Uterus (tissue), 4 donors: Measurements from ENCODE around the gene ARFGEF3. TPM values are rescaled to one million over a fixed set of nuclear protein-coding genes. Genes with fewer than 3 reads are reported as not detected.

Experiments used
- DNase-seq, 2 donors: peaks; one replicate each; pipeline ENCODE4 v3.0.0-alpha.2; 2019 to 2020
- H3K27ac ChIP-seq, 2 donors: fragments of 200-600 bp; sonication (generic); 1 replicate in 1 of 2; 2 replicates in 1 of 2; pipeline ENCODE4 v1.5.1; 2016 to 2018
- H3K27me3 ChIP-seq, 2 donors: fragments of 200-600 bp; sonication (generic); one replicate each; pipeline ENCODE4 v1.5.1; 2018 to 2019; ENCODE audit warnings: control low read depth in 1 of 2
- H3K36me3 ChIP-seq, 2 donors: fragments of 200-600 bp; sonication (generic); one replicate each; pipeline ENCODE4 v1.5.1; 2019; ENCODE audit warnings: control low read depth in 1 of 2
- H3K4me1 ChIP-seq, 2 donors: fragments of 200-600 bp; sonication (generic); one replicate each; pipeline ENCODE4 v1.5.1; 2018 to 2019; ENCODE audit warnings: control low read depth in 1 of 2
- H3K4me3 ChIP-seq, 2 donors: fragments of 200-600 bp; sonication (generic); 1 replicate in 1 of 2; 2 replicates in 1 of 2; pipeline ENCODE4 v1.5.1; 2018 to 2019; ENCODE audit warnings: mild to moderate bottlenecking in 1 of 2
- H3K9me3 ChIP-seq, 2 donors: fragments of 200-600 bp; sonication (generic); one replicate each; pipeline ENCODE4 v1.5.1; 2019; ENCODE audit warnings: control low read depth in 1 of 2
- CTCF ChIP-seq, 4 experiments: fragments of 200-600 bp in 2 of 4; fragments of 450-650 bp in 2 of 4; sonication (generic) in 2 of 4; IDR thresholded peaks; one replicate each; pipeline ENCODE4 v1.5.1; 2016 to 2019; ENCODE audit warnings: antibody characterized with exemption in 4 of 4, mild to moderate bottlenecking in 2 of 4, moderate library complexity in 1 of 4
- POLR2A ChIP-seq, 2 donors: fragments of 450-650 bp; IDR thresholded peaks; one replicate each; pipeline ENCODE4 v1.6.1; 2016; ENCODE audit warnings: antibody characterized with exemption in 2 of 2, mild to moderate bottlenecking in 1 of 2, moderate library complexity in 1 of 2
- intact Hi-C: fragments of 100-400 bp; cut with DNase I; formaldehyde crosslinking; loops from one replicate; pipeline ENCODE4 v1.15.1; 2023; ENCODE audit warnings: low total_unique reads
- total RNA-seq, 4 donors: library from RNA; depleted of rRNA in 3 of 4; stranded (reverse); fragments of >200 nt in 3 of 4; gene quantifications; one replicate each; pipeline versions ENCODE4 v1.1.0 to v1.2.4, GENCODE V29; 2014 to 2023
- donor health status: DM: yes; HTN: yes; CAD: no.

ARFGEF3 gene
- total RNA-seq, 4 donors from 2014 or later = 0.88 to 5.8 (median 2.4) TPM

- no peak for DNase-seq
- no peaks in the 10 kb centered on the region for H3K9me3 ChIP-seq
- no peak for TF ChIP-seq POLR2A (IDR thresholded peaks at IDR 0.05)
- TF ChIP-seq CTCF (IDR thresholded peaks at IDR 0.05) = no peak
- intact Hi-C loops = no loop called here
- no peaks in the 10 kb centered on the region for H3K4me1 ChIP-seq
- no peaks in the 10 kb centered on the region for H3K36me3 ChIP-seq
- no peak within 1 kb of the TSS for H3K4me3 ChIP-seq
- H3K27ac ChIP-seq = no peak within 1 kb of the TSS
- no peaks in the 10 kb centered on the region for H3K27me3 ChIP-seq
Measured at GRCh38 chr6:138377844-138378243, 216.1 kb downstream of the ARFGEF3 start, which contains the start of gene SMIM28. Gene SMIM28, plus strand, starts transcription at chr6:138377905. Its CDS starts 168 bp downstream, at chr6:138378073.

GRCh38 chr6:138378463-138378862 lies 216.7 kb downstream of the ARFGEF3 start:
- H3K4me1 ChIP-seq = no peaks in the 10 kb centered on the region
- no peak overlapping the region for H3K27ac ChIP-seq
- no peaks in the 10 kb centered on the region for H3K36me3 ChIP-seq
- H3K27me3 ChIP-seq = no peaks in the 10 kb centered on the region
- intact Hi-C loops = no loop called here
- no peaks in the 10 kb centered on the region for H3K9me3 ChIP-seq
- no peak overlapping the region for H3K4me3 ChIP-seq
- TF ChIP-seq CTCF (IDR thresholded peaks at IDR 0.05) (no peak), POLR2A (IDR thresholded peaks at IDR 0.05) (no peak)
- no peak for DNase-seq

GRCh38 chr6:138382498-138383265 lies 220.9 kb downstream of the ARFGEF3 start:
- DNase-seq = no peak
- H3K4me3 ChIP-seq = no peak overlapping the region
- H3K36me3 ChIP-seq = no peaks in the 10 kb centered on the region
- intact Hi-C loops = no loop called here
- H3K4me1 ChIP-seq = no peaks in the 10 kb centered on the region
- no peaks in the 10 kb centered on the region for H3K27me3 ChIP-seq
- TF ChIP-seq POLR2A (IDR thresholded peaks at IDR 0.05) = no peak
- no peak for TF ChIP-seq CTCF (IDR thresholded peaks at IDR 0.05)
- H3K27ac ChIP-seq = no peak overlapping the region
- H3K9me3 ChIP-seq = no peaks in the 10 kb centered on the region

- Histone ChIP-seq H3K27me3 (no peaks in the 10 kb centered on the region), H3K9me3 (no peaks in the 10 kb centered on the region), H3K4me3 (no peak overlapping the region), H3K36me3 (no peaks in the 10 kb centered on the region), H3K27ac (no peak overlapping the region), H3K4me1 (no peaks in the 10 kb centered on the region)
- TF ChIP-seq POLR2A (IDR thresholded peaks at IDR 0.05) (no peak), CTCF (IDR thresholded peaks at IDR 0.05) (no peak)
- no peak for DNase-seq
- intact Hi-C loops = no loop called here
Measured at GRCh38 chr6:138383776-138384175, 222.0 kb downstream of the ARFGEF3 start.

- Histone ChIP-seq H3K36me3 (no peaks in the 10 kb centered on the region), H3K4me1 (no peaks in the 10 kb centered on the region), H3K27ac (no peak overlapping the region), H3K9me3 (no peaks in the 10 kb centered on the region), H3K27me3 (no peaks in the 10 kb centered on the region), H3K4me3 (no peak overlapping the region)
- no peak for TF ChIP-seq POLR2A (IDR thresholded peaks at IDR 0.05)
- no peak for TF ChIP-seq CTCF (IDR thresholded peaks at IDR 0.05)
- no peak for DNase-seq
- intact Hi-C loops = no loop called here
Measured at GRCh38 chr6:138386897-138387296, 225.2 kb downstream of the ARFGEF3 start.
